Left ventricle myocardium inferior (tissue), 1 donor: ENCODE results near the gene RGS6. TPM values are rescaled to one million over a fixed set of nuclear protein-coding genes. Genes with fewer than 3 reads are reported as not detected.

Experiments
- DNase-seq: peaks from one replicate; pipeline ENCODE4 v3.0.0-alpha.2; 2020
- H3K27ac ChIP-seq: fragments of 200-600 bp; replicated peaks from 2 replicates; pipeline ENCODE4 v1.8.0; 2021
- H3K27me3 ChIP-seq: fragments of 200-600 bp; 2 replicates; pipeline ENCODE4 v1.8.0; 2021; ENCODE audit warnings: low read depth
- H3K36me3 ChIP-seq: fragments of 200-600 bp; 2 replicates; pipeline ENCODE4 v1.8.0; 2021
- H3K4me1 ChIP-seq: fragments of 200-600 bp; 2 replicates; pipeline ENCODE4 v1.8.0; 2021
- H3K4me3 ChIP-seq: fragments of 200-600 bp; 2 replicates; pipeline ENCODE4 v1.8.0; 2021; ENCODE audit warnings: mild to moderate bottlenecking, moderate library complexity
- H3K9me3 ChIP-seq: fragments of 200-600 bp; replicated peaks from 2 replicates; pipeline ENCODE4 v1.8.0; 2021
- CTCF ChIP-seq: fragments of 200-600 bp; IDR thresholded peaks from 2 replicates; pipeline ENCODE4 v1.8.0; 2021; ENCODE audit warnings: antibody characterized with exemption, mild to moderate bottlenecking, borderline replicate concordance
- intact Hi-C: fragments of 100-400 bp; cut with micrococcal nuclease; formaldehyde crosslinking; loops from one replicate; pipeline ENCODE4 v1.11.0; 2022
- total RNA-seq: library from RNA; stranded (reverse); fragmentation: NEBNext Ultra II Directional; extraction: Animal tissue kit (Norgen Biotek cat#: 25700); gene quantifications from one replicate; pipeline ENCODE4 v1.2.1, GENCODE V29; 2021
- donor health status: DM: no; HTN: yes; CAD: no; lungs with severe emphysema.

Gene RGS6
- total RNA-seq, 1 donor from 2014 or later, result 23.0 TPM

- TF ChIP-seq CTCF, result no peak
- H3K27me3 ChIP-seq, result no peaks in the 10 kb centered on the region
- no peak overlapping the region for H3K4me3 ChIP-seq
- H3K27ac ChIP-seq, result no peak overlapping the region
- intact Hi-C loops, result no loop called here
- no peak for DNase-seq
- H3K4me1 ChIP-seq, result peaks cover 5% of the 10 kb centered on the region
- no peaks in the 10 kb centered on the region for H3K9me3 ChIP-seq
- no peaks in the 10 kb centered on the region for H3K36me3 ChIP-seq
Measured at GRCh38 chr14:72053651-72054050, 121.4 kb downstream of the RGS6 start.

DNA sequence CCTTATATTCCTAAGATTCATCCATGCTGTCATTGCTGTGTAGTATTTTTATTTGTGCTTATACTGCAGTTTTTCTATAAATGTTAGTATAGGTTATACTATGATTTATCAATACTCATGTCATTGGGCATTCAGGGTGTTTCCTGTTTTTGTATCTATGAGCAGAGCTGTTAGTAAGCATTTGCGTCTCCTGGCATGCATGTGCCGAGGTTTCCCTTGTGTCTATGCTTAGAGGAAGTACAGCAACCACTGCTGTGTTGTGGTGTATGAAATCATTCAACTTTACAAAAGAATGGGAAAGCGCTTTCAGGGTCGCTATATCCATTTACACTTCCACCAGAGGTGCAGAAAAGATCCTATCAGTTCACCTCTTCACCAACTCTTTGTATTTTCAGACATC lies 122.7 kb downstream of the RGS6 start:
- H3K36me3 ChIP-seq, result no peaks in the 10 kb centered on the region

DNA sequence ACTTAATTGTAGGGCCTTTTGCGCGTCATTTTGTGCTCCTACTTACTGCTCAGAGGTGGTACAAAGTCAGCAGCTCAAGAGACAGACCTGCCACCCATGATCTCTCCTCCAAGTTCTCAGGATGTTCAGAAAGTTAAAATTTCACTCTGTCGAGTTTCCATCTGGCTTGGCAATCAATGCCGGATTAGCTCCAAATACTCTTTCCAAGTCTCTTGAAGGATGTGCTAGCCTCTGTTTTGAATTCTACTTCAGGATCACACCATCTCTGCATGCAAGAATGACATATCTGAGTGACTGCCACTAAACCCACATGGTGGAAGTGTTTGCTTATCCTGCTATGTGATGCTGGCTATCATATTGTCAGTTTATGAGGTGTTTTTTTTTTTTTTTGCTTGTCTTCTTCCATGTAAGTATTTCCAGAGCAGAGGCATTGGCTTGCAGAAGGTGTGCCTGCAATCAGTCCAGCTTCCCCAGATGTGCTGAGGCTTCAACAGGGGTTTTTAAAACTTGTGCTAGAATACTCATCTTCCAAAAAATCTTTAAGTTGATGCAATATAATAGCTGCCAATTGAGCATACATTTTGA lies 125.6 kb downstream of the RGS6 start:
- Histone ChIP-seq H3K36me3 (no peaks in the 10 kb centered on the region), H3K4me3 (no peak overlapping the region), H3K9me3 (no peaks in the 10 kb centered on the region), H3K4me1 (peaks cover 10% of the 10 kb centered on the region), H3K27ac (no peak overlapping the region), H3K27me3 (no peaks in the 10 kb centered on the region)
- TF ChIP-seq CTCF, result no peak
- intact Hi-C loops, result no loop called here
- no peak for DNase-seq

More for the DNA sequence above, 122.7 kb downstream of the RGS6 start:
- no peak overlapping the region for H3K4me3 ChIP-seq
- no peak for TF ChIP-seq CTCF
- intact Hi-C loops, result no loop called here
- H3K27me3 ChIP-seq, result no peaks in the 10 kb centered on the region
- no peak for DNase-seq
- no peaks in the 10 kb centered on the region for H3K9me3 ChIP-seq
- H3K27ac ChIP-seq, result no peak overlapping the region
- H3K4me1 ChIP-seq, result no peaks in the 10 kb centered on the region

DNA sequence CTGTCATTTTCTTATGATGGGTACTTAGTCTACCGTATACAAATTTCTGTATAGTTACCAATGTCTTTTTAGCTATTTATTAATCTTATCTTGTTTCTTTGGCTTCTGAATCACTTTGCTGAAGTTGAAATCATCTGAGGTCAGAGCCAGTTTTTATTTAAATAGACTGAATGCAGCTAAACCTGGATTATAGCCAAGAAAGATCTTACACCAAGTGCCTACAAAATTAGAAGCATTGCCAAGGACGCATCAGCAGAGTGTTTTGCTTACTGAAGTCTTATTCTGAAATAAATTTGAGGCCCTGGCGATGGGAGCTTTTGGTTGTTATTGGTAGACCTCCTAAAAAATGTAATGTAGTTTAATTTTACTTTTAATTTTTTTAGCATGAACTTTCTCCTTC lies 128.2 kb downstream of the RGS6 start:
- DNase-seq, result no peak
- Histone ChIP-seq H3K27ac (peak overlapping the region; percentile 13), H3K27me3 (no peaks in the 10 kb centered on the region), H3K4me3 (no peak overlapping the region), H3K36me3 (no peaks in the 10 kb centered on the region), H3K4me1 (peaks cover 10% of the 10 kb centered on the region), H3K9me3 (no peaks in the 10 kb centered on the region)
- intact Hi-C loops, result no loop called here
- no peak for TF ChIP-seq CTCF

GRCh38 chr14:72060917-72061316 lies 128.7 kb downstream of the RGS6 start:
- TF ChIP-seq CTCF, result no peak
- intact Hi-C loops, result no loop called here
- H3K4me1 ChIP-seq, result peaks cover 10% of the 10 kb centered on the region
- H3K36me3 ChIP-seq, result no peaks in the 10 kb centered on the region
- peak overlapping the region; percentile 13 for H3K27ac ChIP-seq
- no peak for DNase-seq
- H3K9me3 ChIP-seq, result no peaks in the 10 kb centered on the region
- no peaks in the 10 kb centered on the region for H3K27me3 ChIP-seq
- H3K4me3 ChIP-seq, result no peak overlapping the region
